ENCODE results near the gene TRAPPC4. TPM values are rescaled to one million over a fixed set of nuclear protein-coding genes. Genes with fewer than 3 reads are reported as not detected.

Gene TRAPPC4
- total and polyA plus RNA-seq, 2 experiments from 2014 or later: 56.1 to 166 TPM

DNA sequence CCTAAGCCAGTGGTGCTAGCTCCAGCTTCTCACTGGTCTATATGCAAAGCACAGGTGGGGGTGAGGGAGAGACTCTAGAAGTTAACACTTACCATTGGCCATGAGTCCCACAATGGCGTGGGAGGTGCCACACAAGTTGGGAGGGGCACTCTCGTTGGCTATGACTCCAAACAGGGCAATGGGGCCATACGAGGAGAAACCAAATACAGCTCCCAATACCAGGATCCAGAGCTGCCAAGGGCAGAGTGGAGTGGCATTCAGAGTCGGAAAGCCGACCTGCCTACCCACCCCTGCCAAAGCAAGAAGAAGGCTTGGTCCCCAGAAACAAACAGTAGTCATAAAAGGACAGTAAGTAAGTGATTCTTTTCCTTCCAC, 6.5 kb downstream of the TRAPPC4 start:
- Histone ChIP-seq H3K4me1 (ENCODE audit: low read depth) (peaks cover 17% of the 10 kb centered on the region), H3K27ac (peak overlapping the region; percentile 59), H3K27me3 (no peaks in the 10 kb centered on the region), H3K36me3 (peaks cover 25% of the 10 kb centered on the region), H3K4me3 (no peak overlapping the region), H3K9me3 (ENCODE audit: low read depth) (no peaks in the 10 kb centered on the region)
- no peak for DNase-seq (ENCODE audit: low read depth in 1 of 2, low spot score in 1 of 2)
- TF ChIP-seq, protein P1, sequence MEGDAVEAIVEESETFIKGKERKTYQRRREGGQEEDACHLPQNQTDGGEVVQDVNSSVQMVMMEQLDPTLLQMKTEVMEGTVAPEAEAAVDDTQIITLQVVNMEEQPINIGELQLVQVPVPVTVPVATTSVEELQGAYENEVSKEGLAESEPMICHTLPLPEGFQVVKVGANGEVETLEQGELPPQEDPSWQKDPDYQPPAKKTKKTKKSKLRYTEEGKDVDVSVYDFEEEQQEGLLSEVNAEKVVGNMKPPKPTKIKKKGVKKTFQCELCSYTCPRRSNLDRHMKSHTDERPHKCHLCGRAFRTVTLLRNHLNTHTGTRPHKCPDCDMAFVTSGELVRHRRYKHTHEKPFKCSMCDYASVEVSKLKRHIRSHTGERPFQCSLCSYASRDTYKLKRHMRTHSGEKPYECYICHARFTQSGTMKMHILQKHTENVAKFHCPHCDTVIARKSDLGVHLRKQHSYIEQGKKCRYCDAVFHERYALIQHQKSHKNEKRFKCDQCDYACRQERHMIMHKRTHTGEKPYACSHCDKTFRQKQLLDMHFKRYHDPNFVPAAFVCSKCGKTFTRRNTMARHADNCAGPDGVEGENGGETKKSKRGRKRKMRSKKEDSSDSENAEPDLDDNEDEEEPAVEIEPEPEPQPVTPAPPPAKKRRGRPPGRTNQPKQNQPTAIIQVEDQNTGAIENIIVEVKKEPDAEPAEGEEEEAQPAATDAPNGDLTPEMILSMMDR (IDR thresholded peaks at IDR 0.05; ENCODE audit: low read depth, low read length): no peak

DNA sequence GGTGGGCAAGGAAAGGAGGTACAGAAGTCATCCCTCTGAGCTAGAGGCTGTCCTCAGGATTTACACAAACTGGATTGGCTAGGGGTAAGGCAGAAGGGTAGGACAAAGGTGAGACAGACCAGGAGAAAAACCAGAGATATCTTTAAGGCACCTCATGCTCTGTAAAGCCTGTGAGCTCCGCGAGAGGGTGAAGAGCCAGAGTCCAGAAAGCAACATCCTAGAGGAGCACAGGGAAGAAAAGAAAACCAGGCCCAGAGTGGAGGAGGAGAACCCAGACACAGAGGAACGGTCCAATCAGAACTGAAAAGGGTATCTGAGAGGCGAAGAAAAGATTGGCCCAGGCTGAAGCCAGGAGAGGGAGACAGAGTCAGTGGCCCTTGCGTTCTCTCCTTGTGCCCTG, 7.0 kb downstream of the TRAPPC4 start:
- DNase-seq (ENCODE audit: low read depth in 1 of 2, low spot score in 1 of 2): no peak
- TF ChIP-seq, protein P1 (IDR thresholded peaks at IDR 0.05; ENCODE audit: low read depth, low read length): no peak
- H3K4me3 ChIP-seq: no peak overlapping the region
- peaks cover 25% of the 10 kb centered on the region for H3K36me3 ChIP-seq
- H3K9me3 ChIP-seq (ENCODE audit: low read depth): no peaks in the 10 kb centered on the region
- H3K27me3 ChIP-seq: no peaks in the 10 kb centered on the region
- peaks cover 17% of the 10 kb centered on the region for H3K4me1 ChIP-seq (ENCODE audit: low read depth)
- peak overlapping the region; percentile 59 for H3K27ac ChIP-seq

DNA sequence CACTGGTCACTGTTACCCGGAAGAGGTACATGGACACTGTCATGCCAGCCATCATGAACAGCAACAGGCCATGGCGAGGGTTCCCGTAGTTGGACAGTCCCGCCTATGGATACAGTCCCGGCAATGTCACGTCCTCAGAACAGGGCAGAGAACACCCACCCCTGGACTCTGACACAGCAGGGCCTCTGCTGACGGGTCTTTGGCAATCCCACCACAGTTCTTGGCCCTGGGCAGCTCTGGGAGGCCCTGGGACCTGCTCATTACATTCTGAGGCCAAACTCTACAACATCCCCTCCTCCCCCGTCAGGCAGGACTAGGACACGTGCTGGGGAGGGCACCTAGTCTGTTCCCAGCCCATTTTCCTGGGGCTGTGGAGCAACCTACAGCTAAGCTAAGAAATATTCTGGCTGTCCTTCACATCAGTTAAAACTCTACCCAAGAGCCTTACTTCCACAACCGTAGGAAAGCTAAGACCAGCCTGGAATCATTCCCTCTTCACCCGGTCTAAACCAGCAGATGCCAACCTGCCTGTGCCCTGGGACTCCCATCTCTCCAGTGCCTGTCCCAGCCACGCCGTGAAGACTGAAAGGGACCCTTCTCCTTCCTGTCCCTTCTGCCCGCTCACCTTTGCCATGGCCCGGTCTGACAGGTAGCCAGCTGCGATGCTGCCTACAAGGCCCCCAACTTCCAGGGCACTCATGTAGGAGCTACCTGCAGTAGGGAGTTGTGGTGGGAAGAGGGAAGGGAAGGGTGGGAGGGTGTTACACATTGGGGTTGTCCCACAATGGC, 7.6 kb downstream of the TRAPPC4 start:
- Histone ChIP-seq H3K4me1 (ENCODE audit: low read depth) (peaks cover 17% of the 10 kb centered on the region), H3K27ac (no peak overlapping the region), H3K27me3 (no peaks in the 10 kb centered on the region), H3K4me3 (no peak overlapping the region), H3K9me3 (ENCODE audit: low read depth) (no peaks in the 10 kb centered on the region), H3K36me3 (peaks cover 25% of the 10 kb centered on the region)
- DNase-seq (ENCODE audit: low read depth in 1 of 2, low spot score in 1 of 2): no peak
- TF ChIP-seq, protein P1 (IDR thresholded peaks at IDR 0.05; ENCODE audit: low read depth, low read length): no peak

DNA sequence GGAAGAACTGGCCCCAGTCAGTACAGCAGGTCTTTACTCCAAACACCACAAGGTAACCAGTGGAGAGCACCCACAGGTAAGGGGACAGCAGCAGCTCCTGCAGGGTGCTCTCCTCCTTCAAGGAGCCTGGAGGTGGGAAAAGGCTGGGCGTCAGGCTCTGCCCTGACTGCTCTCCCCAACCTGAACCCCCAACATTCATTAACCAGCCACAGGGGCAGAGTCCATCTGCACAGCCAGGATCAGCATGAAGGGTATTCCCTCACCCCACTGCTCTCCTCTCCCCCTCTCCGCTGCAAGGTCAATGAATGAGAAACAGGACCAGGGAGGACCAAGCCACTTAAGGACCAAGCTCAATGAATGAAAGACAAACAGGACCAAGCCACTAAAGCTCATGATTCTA, 8.4 kb downstream of the TRAPPC4 start:
- H3K4me1 ChIP-seq (ENCODE audit: low read depth): peaks cover 17% of the 10 kb centered on the region
- no peaks in the 10 kb centered on the region for H3K9me3 ChIP-seq (ENCODE audit: low read depth)
- H3K27ac ChIP-seq: no peak overlapping the region
- no peak for DNase-seq (ENCODE audit: low read depth in 1 of 2, low spot score in 1 of 2)
- TF ChIP-seq, protein P1 (IDR thresholded peaks at IDR 0.05; ENCODE audit: low read depth, low read length): no peak
- H3K27me3 ChIP-seq: no peaks in the 10 kb centered on the region
- H3K36me3 ChIP-seq: peaks cover 18% of the 10 kb centered on the region
- H3K4me3 ChIP-seq: no peak overlapping the region

DNA sequence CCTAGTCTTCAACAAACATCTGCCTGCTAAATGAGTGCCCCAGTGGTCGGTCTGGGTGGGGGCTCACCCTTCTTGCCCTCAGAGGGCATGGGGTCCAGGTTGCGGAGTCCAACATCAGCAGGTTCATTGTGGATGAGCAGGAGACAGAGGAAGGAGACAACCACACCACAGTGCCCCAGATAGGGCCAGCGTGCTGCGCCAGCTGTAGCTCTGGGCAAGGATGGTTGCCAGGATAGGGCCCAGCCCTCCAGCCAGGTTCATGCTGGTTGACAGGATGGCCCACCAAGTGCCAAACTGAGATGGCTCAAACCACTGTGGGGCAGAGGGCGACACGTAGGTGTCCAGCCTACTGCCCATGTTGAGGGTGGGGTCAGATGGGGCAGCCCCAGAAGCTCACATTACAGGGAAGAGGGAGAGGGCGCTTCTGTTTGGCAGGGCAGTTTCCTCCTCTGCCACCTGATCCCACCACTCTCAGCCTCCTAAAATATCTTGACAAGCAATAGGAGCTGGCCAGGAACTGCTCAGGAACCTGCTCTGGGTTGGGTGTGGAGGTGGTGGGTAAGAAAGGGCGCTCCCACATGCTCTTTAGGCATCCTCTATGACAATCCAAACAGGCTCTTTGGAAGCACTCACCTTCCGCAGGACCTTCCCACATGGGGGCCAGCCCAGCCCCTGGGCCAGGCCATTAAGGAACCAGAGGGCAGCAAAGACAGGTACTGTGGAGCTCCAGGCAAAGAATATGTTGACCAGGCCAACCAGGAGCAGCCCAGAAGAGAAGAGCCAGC, 9.2 kb downstream of the TRAPPC4 start:
- Histone ChIP-seq H3K27me3 (no peaks in the 10 kb centered on the region), H3K4me3 (no peak overlapping the region), H3K36me3 (peaks cover 17% of the 10 kb centered on the region), H3K9me3 (ENCODE audit: low read depth) (no peaks in the 10 kb centered on the region), H3K27ac (no peak overlapping the region), H3K4me1 (ENCODE audit: low read depth) (peaks cover 17% of the 10 kb centered on the region)
- TF ChIP-seq, protein P1 (IDR thresholded peaks at IDR 0.05; ENCODE audit: low read depth, low read length): no peak
- no peak for DNase-seq (ENCODE audit: low read depth in 1 of 2, low spot score in 1 of 2)

All from cardiac muscle cell (in vitro differentiated cells and primary cell).